ENCODE results near the gene GHRHR. TPM values are rescaled to one million over a fixed set of nuclear protein-coding genes. Genes with fewer than 3 reads are reported as not detected.

The GHRHR gene
- total RNA-seq, 6 donors from 2014 or later = 0.67 to 3.1 (median 1.1) TPM; not detected in 2

- Histone ChIP-seq H3K27ac (peak overlapping the region in 2 of 4 donors; percentile 88 to 89), H3K36me3 (peaks cover 17 to 78% (median 57%) of the 10 kb centered on the region in 4 donors), H3K4me1 (peaks cover 41 to 63% (median 42%) of the 10 kb centered on the region in 4 donors), H3K4me3 (no peak overlapping the region), H3K27me3 (no peaks in the 10 kb centered on the region), H3K9me3 (no peaks in the 10 kb centered on the region)
- DNase-seq = peak in 1 of 2 donors; percentile 17
- WGBS, 2 donors = 90 to 92% methylated on average over 12 to 13 of the region's 13 CpGs
- ATAC-seq (ENCODE audit: low FRiP score in 2 of 2) = no peak
- TF ChIP-seq, protein P1, sequence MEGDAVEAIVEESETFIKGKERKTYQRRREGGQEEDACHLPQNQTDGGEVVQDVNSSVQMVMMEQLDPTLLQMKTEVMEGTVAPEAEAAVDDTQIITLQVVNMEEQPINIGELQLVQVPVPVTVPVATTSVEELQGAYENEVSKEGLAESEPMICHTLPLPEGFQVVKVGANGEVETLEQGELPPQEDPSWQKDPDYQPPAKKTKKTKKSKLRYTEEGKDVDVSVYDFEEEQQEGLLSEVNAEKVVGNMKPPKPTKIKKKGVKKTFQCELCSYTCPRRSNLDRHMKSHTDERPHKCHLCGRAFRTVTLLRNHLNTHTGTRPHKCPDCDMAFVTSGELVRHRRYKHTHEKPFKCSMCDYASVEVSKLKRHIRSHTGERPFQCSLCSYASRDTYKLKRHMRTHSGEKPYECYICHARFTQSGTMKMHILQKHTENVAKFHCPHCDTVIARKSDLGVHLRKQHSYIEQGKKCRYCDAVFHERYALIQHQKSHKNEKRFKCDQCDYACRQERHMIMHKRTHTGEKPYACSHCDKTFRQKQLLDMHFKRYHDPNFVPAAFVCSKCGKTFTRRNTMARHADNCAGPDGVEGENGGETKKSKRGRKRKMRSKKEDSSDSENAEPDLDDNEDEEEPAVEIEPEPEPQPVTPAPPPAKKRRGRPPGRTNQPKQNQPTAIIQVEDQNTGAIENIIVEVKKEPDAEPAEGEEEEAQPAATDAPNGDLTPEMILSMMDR (IDR thresholded peaks at IDR 0.05) = no peak
- TF ChIP-seq POLR2AphosphoS5 (IDR thresholded peaks at IDR 0.05) (no peak), EP300 (IDR thresholded peaks at IDR 0.05) (no peak), POLR2A (IDR thresholded peaks at IDR 0.05) (no peak)
Observed at GRCh38 chr7:30923774-30924413, 39.9 kb upstream of the GHRHR start.

- Histone ChIP-seq H3K27ac (peak overlapping the region in 2 of 4 donors; percentile 15 to 56), H3K4me1 (peaks cover 34 to 58% (median 36%) of the 10 kb centered on the region in 4 donors), H3K9me3 (no peaks in the 10 kb centered on the region), H3K36me3 (peaks cover 17 to 72% (median 57%) of the 10 kb centered on the region in 4 donors), H3K4me3 (no peak overlapping the region), H3K27me3 (no peaks in the 10 kb centered on the region)
- DNase-seq (no peak), ATAC-seq (ENCODE audit: low FRiP score in 2 of 2) (no peak)
- TF ChIP-seq POLR2A (IDR thresholded peaks at IDR 0.05) = no peak
- TF ChIP-seq, protein P1 (IDR thresholded peaks at IDR 0.05) = no peak
- TF ChIP-seq EP300 (IDR thresholded peaks at IDR 0.05) = no peak
- no peak for TF ChIP-seq POLR2AphosphoS5 (IDR thresholded peaks at IDR 0.05)
Observed at GRCh38 chr7:30924624-30925023, 39.1 kb upstream of the GHRHR start.

DNA sequence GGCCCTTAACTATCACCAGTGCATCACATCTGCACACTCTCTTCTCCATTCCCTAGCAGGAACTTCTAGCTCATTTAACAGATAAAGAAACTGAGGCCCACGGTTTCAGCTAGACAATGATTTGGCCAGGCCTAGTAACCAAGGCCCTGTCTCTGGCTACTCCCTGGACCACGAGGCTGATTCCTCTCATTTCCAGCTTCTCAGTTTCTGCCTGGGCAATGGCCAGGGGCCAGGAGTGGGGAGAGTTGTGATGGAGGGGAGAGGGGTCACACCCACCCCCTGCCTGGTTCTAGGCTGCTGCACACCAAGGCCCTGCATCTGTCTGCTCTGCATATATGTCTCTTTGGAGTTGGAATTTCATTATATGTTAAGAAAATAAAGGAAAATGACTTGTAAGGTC, 38.6 kb upstream of the GHRHR start:
- peak overlapping the region; percentile 10 to 47 (median 20) for H3K27ac ChIP-seq
- TF ChIP-seq POLR2AphosphoS5 (IDR thresholded peaks at IDR 0.05) (no peak), POLR2A (IDR thresholded peaks at IDR 0.05) (no peak), EP300 (IDR thresholded peaks at IDR 0.05) (no peak)
- TF ChIP-seq, protein P1 (IDR thresholded peaks at IDR 0.05) = no peak
- H3K4me1 ChIP-seq = peaks cover 29 to 57% (median 31%) of the 10 kb centered on the region in 4 donors
- DNase-seq (no peak), ATAC-seq (ENCODE audit: low FRiP score in 2 of 2) (no peak)
- H3K4me3 ChIP-seq = no peak overlapping the region
- no peaks in the 10 kb centered on the region for H3K27me3 ChIP-seq
- H3K36me3 ChIP-seq = peaks cover 17 to 70% (median 56%) of the 10 kb centered on the region in 4 donors
- no peaks in the 10 kb centered on the region for H3K9me3 ChIP-seq
- WGBS, 2 donors = 66 to 67% methylated on average over 2 of the region's 2 CpGs

GRCh38 chr7:30925913-30926312, 37.8 kb upstream of the GHRHR start:
- H3K27me3 ChIP-seq = no peaks in the 10 kb centered on the region
- H3K9me3 ChIP-seq = no peaks in the 10 kb centered on the region
- H3K27ac ChIP-seq = peak overlapping the region; percentile 10 to 47 (median 20)
- peak in 1 of 2 donors; percentile 5 for ATAC-seq (ENCODE audit: low FRiP score in 2 of 2)
- peaks cover 21 to 49% (median 25%) of the 10 kb centered on the region in 4 donors for H3K4me1 ChIP-seq
- 30 to 50% methylated on average over 5 of the region's 5 CpGs for WGBS, 2 donors
- DNase-seq = peak in 1 of 2 donors; percentile 21
- TF ChIP-seq, protein P1 (IDR thresholded peaks at IDR 0.05) = no peak
- TF ChIP-seq POLR2AphosphoS5 (IDR thresholded peaks at IDR 0.05) = no peak
- no peak for TF ChIP-seq POLR2A (IDR thresholded peaks at IDR 0.05)
- H3K36me3 ChIP-seq = peaks cover 17 to 70% (median 55%) of the 10 kb centered on the region in 4 donors
- H3K4me3 ChIP-seq = no peak overlapping the region
